Activated naive CD8-positive, alpha-beta T cell treated with anti-CD3 and anti-CD28 coated beads, Interleukin-2, amount 10 ng/mL, durations not matched to agents 7 days and 5 days (primary cell): ENCODE data around the gene NMU. TPM values are rescaled to one million over a fixed set of nuclear protein-coding genes. Genes with fewer than 3 reads are reported as not detected.
"Not testable (repeated sequence)": the region's sequence is repeated elsewhere in the genome, so short reads cannot be mapped to it uniquely, and the experiment has no call there.

ENCODE experiments used
- ATAC-seq: fragments of 150-1000 bp; cut with Tn5 transposase; one replicate; pipeline ENCODE4 v1.10.0; 2021; ENCODE audit warnings: low read depth, moderate library complexity
- POLR2A ChIA-PET: fragments of 350-600 bp; sonication (Branson Sonifier 250); formaldehyde crosslinking; loops from one replicate; lab custom pipeline; 2021; ENCODE audit warnings: antibody characterized with exemption; lab: Charles Lee
- DNase-seq: peaks from one replicate; pipeline ENCODE4 v3.0.0; 2021
- H3K27ac Mint-ChIP-seq: one replicate; pipeline ENCODE4 v1.8.0; 2022; ENCODE audit warnings: mild to moderate bottlenecking, mixed read lengths
- H3K27me3 Mint-ChIP-seq: one replicate; pipeline ENCODE4 v1.8.0; 2022; ENCODE audit warnings: mild to moderate bottlenecking, moderate library complexity, mixed read lengths
- H3K36me3 Mint-ChIP-seq: one replicate; pipeline ENCODE4 v1.8.0; 2021; ENCODE audit warnings: mild to moderate bottlenecking, mixed read lengths
- H3K4me1 Mint-ChIP-seq: one replicate; pipeline ENCODE4 v1.8.0; 2021; ENCODE audit warnings: mixed read lengths
- H3K4me3 Mint-ChIP-seq: one replicate; pipeline ENCODE4 v1.8.0; 2022; ENCODE audit warnings: mild to moderate bottlenecking, moderate library complexity, mixed read lengths
- H3K9me3 Mint-ChIP-seq: one replicate; pipeline ENCODE4 v1.8.0; 2021; ENCODE audit warnings: mixed read lengths
- total RNA-seq, 2 experiments: library from RNA; stranded (reverse); gene quantifications; one replicate each; pipeline ENCODE4 v1.2.3, GENCODE V29; 2021

Gene NMU, protein sequence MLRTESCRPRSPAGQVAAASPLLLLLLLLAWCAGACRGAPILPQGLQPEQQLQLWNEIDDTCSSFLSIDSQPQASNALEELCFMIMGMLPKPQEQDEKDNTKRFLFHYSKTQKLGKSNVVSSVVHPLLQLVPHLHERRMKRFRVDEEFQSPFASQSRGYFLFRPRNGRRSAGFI
- not detected for total RNA-seq

DNA sequence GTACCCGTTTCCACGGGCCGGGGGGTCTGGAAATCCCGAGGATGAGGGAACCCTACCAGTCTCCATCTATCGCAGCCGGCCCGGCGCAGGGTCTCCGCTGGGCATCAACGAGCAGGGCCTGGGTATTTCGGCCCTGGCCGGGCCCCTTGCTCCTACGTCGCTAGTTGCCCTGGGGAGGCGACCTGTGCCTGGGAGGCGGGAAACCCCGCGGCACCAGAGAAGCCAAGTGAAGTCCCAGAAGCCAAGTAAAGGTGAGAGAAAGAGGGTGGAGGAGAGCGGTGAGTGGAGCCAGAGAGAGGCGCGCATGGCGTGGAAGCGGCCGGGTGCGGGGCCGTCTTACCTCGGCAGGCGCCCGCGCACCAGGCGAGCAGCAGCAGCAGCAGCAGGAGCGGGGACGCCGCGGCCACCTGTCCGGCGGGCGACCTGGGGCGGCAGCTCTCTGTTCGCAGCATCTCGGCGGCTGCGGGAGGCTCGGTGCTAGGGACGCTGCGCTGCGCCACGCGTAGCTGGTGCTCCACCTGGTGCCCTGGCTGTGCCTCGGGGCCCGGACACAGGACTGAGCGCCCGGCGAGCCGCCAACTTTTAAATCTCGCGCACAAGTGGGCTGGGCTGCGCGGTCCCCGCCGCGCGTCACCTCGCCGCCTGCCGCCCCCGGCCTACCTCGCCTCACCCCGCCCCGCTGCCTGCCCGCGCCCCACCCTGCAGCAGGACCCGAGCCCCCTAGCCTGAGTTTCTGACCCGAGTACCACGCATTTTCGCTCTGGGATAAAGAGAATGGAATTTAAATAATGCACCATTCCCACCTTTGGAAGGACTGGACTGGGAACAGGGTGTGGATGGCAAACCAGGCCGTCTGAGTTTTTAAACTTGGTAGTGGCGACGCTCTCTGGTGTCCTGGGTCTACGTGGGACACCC lies at the start of gene NMU:
Gene NMU, minus strand, starts transcription at position 558 of the 915 bp plus-strand sequence. Its CDS starts 106 bp downstream, at position 452.
- Mint-ChIP-seq H3K36me3 (no peaks in the 10 kb centered on the region), H3K9me3 (no peaks in the 10 kb centered on the region), H3K27ac (no peak within 1 kb of the TSS), H3K4me1 (peaks cover 12% of the 10 kb centered on the region), H3K27me3 (peaks cover 71% of the 10 kb centered on the region), H3K4me3 (peak within 1 kb of the TSS; percentile 77)
- peak; percentile 89 for ATAC-seq
- peak; percentile 48 for DNase-seq
- POLR2A ChIA-PET: no interaction called here

DNA sequence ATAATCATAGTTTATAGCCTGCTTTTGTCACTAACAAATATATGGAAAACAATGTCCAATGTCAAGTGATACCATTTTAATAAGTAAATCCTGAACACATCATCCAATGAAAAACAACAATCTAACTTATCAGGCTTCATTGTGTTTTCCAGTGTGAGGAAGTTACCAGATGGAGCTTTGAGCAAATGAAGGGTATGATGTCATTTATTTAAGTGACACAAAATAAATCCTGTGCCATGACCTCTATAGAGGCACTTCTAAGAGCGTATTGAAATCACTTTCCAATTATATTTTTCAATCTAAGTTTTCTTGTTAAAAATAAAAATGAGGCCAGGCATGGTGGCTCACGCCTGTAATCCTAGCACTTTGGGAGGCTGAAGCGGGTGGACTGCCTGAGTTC lies 48.2 kb upstream of the NMU start:
- no peaks in the 10 kb centered on the region for H3K4me1 Mint-ChIP-seq
- peaks cover 3% of the 10 kb centered on the region for H3K27me3 Mint-ChIP-seq
- POLR2A ChIA-PET: no interaction called here
- H3K9me3 Mint-ChIP-seq: no peaks in the 10 kb centered on the region
- no peaks in the 10 kb centered on the region for H3K36me3 Mint-ChIP-seq
- ATAC-seq: no peak
- no peak overlapping the region for H3K4me3 Mint-ChIP-seq
- no peak overlapping the region for H3K27ac Mint-ChIP-seq
- no peak for DNase-seq

DNA sequence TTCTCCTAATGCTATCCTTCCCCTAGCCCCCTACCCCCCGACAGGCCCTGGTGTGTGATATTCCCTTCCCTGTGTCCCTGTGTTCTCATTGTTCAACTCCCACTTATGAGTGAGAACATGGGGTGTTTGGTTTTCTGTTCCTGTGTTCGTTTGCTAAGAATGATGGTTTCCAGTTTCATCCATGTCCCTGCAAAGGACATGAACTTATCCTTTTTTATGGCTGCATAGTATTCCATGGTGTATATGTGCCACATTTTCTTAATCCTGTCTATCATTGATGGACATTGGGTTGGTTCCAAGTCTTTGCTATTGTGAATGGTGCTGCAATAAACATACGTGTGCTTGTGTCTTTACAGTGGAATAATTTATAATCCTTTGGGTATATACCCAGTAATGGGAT lies 46.7 kb upstream of the NMU start:
- H3K27me3 Mint-ChIP-seq, H3K4me1 Mint-ChIP-seq, H3K27ac Mint-ChIP-seq, H3K9me3 Mint-ChIP-seq, POLR2A ChIA-PET, H3K4me3 Mint-ChIP-seq, H3K36me3 Mint-ChIP-seq, DNase-seq, ATAC-seq: not testable (repeated sequence)

DNA sequence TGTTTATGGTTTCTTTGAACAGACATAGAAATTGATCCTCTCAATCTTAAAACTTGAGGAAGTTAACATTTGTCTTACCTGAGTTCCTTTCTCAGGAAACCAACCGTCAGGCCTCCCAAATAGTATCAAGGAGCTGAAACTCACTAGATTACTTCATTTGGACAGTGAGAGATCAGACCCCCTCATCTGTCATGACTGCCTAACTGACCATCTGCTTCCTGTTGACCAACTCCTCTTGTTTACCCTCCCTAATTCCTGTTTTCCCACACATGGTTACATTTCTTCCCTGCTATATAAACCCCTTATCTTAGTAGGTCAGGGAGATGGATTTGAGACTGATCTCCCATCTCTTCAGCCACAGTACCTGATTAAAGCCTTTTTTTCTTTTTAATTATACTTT lies 46.2 kb upstream of the NMU start:
- no peak for DNase-seq
- H3K4me3 Mint-ChIP-seq: no peak overlapping the region
- H3K36me3 Mint-ChIP-seq: no peaks in the 10 kb centered on the region
- no peaks in the 10 kb centered on the region for H3K4me1 Mint-ChIP-seq
- ATAC-seq: no peak
- peaks cover under 1% of the 10 kb centered on the region for H3K27me3 Mint-ChIP-seq
- POLR2A ChIA-PET: no interaction called here
- no peaks in the 10 kb centered on the region for H3K9me3 Mint-ChIP-seq
- no peak overlapping the region for H3K27ac Mint-ChIP-seq

DNA sequence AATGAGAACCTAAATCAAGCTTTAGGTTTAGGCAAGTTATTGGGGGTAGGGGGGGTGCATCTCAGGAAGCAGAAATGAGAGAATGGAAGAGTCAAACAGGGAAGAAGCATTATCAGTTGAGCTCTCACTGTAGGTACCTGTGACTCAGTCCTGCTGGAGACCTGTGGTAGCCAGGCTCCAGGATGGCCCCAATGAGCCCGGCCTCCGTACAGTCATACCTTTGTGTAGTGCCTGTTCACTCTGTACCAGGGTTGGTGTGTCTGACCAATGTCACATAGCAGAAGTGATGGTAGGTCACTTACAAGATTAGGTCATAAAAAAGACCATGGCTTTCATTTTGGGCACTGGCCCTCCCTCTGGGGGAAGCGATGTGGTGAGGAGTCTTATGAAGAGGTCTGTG lies 45.3 kb upstream of the NMU start:
- Mint-ChIP-seq H3K4me3 (no peak overlapping the region), H3K4me1 (no peaks in the 10 kb centered on the region), H3K27ac (no peak overlapping the region), H3K9me3 (no peaks in the 10 kb centered on the region), H3K27me3 (peaks cover 2% of the 10 kb centered on the region), H3K36me3 (no peaks in the 10 kb centered on the region)
- ATAC-seq: no peak
- no peak for DNase-seq
- POLR2A ChIA-PET: no interaction called here

DNA sequence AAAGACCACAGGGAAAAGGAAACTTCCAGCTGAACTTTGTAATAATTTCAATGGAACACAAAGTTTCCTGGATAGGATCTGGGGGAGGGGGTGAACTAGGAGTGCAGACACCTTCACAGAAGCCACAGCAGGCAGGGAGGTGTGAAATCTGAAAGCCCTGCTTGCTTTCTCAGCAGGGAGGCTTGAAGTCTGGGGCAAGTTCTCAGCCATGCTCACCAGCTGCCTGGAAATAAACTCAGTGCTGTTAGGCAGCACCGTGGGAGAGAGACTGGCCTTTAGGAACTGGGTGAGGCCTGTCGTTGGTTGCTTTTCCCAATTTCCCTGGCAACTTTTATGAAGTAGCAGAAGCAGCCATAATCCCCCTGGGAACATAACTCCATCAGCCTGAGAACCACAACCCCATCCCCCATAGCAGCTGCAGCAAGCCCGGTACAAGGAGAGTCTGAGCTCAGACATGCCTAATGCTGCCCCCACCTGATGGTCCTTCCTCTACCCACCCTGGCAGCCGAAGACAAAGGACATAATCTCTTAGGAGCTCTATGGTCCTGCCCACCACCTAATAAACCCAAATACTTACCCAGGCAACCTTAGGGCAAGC lies 39.2 kb upstream of the NMU start:
- DNase-seq: no peak
- Mint-ChIP-seq H3K4me3 (no peak overlapping the region), H3K27ac (no peak overlapping the region), H3K9me3 (no peaks in the 10 kb centered on the region), H3K4me1 (no peaks in the 10 kb centered on the region), H3K36me3 (no peaks in the 10 kb centered on the region), H3K27me3 (peaks cover 6% of the 10 kb centered on the region)
- ATAC-seq: no peak
- POLR2A ChIA-PET: no interaction called here

DNA sequence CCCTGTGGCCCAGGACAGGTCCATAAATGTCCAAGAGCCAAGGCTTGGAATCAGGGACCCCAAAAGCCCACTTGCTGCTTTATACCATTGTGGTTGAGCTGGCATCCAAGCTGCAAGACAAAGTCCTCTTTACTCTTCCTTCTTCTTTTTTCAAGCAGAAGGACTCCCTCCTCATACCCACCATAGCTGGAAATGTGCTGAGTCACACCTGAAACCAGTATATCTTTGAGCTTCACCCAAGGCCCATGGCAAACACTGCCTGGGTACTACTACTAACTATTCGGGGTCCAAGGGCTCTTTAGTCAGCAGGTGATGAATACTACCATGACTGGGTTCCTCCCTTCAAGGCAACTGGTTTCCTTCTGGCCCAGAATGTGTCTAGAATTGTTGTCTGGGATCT lies 37.3 kb upstream of the NMU start:
- Mint-ChIP-seq H3K4me3 (no peak overlapping the region), H3K36me3 (no peaks in the 10 kb centered on the region), H3K27me3 (peaks cover 6% of the 10 kb centered on the region), H3K27ac (no peak overlapping the region), H3K9me3 (no peaks in the 10 kb centered on the region), H3K4me1 (no peaks in the 10 kb centered on the region)
- ATAC-seq (no peak), DNase-seq (no peak)
- POLR2A ChIA-PET: no interaction called here

DNA sequence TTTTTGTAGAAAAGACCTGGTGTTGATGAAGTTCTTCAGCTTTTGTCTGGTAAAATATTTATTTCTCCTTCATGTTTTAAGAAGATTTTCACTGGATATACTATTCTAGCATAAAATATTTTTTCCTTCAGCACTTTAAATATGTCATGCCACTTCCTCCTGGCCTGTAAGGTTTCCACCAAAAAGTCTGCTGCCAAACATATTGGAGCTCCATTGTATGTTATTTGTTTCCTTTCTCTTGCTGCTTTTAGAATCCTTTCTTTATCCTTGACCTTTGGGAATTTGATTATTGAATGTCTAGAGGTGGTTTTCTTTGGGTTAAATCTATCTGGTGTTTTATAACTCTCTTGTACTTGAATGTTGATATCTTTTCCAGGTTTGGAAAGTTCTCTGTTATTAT lies 35.6 kb upstream of the NMU start:
- no peaks in the 10 kb centered on the region for H3K9me3 Mint-ChIP-seq
- ATAC-seq (no peak), DNase-seq (no peak)
- no peak overlapping the region for H3K4me3 Mint-ChIP-seq
- H3K27me3 Mint-ChIP-seq: peaks cover 11% of the 10 kb centered on the region
- POLR2A ChIA-PET: no interaction called here
- no peaks in the 10 kb centered on the region for H3K4me1 Mint-ChIP-seq
- H3K36me3 Mint-ChIP-seq: no peaks in the 10 kb centered on the region
- H3K27ac Mint-ChIP-seq: no peak overlapping the region

DNA sequence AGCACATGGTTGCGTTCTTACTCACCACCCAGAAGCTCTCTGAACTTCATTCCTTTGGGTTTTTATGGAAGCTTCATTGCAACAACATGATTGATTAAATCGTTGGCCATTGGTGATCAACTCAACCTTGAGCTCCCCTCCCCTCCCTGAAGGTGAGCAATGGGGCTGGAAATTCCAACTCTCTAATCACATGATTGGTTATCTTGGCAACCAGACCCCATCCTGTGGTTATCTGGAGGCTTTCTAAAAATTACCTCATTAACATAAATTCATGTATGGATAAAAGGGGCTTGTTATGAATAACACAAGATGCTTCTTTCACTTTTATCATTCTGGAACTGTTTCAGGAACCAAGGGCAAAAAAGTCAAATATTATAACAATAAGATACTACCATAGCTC lies 34.6 kb upstream of the NMU start:
- no peaks in the 10 kb centered on the region for H3K4me1 Mint-ChIP-seq
- POLR2A ChIA-PET: interaction anchor here (0.7 kb wide), 1 partner anchor 308 kb away, joined by 3 read pairs; no protein-coding TSS in a partner anchor
- H3K27ac Mint-ChIP-seq: no peak overlapping the region
- H3K36me3 Mint-ChIP-seq: no peaks in the 10 kb centered on the region
- DNase-seq (no peak), ATAC-seq (no peak)
- H3K4me3 Mint-ChIP-seq: no peak overlapping the region
- H3K9me3 Mint-ChIP-seq: no peaks in the 10 kb centered on the region
- peaks cover 11% of the 10 kb centered on the region for H3K27me3 Mint-ChIP-seq

DNA sequence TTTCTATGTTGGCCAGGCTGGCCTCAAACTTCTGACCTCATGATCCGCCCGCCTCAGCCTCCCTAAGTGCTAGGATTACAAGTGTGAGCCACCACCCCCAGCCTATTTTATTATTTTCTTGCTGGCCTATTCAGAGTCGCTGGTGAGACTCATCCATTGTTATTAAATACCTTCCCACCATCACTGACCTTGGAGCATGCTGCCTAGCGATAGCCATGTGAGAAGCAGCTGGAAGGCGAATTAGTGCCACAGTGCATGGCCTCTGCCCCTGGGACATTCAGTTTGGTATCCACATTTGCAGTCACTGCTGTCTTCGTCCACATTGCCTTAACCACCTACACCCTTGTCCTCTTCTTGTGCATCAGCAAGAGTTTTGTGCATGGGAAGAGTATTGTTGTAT lies 32.4 kb upstream of the NMU start:
- DNase-seq: no peak
- H3K9me3 Mint-ChIP-seq: no peaks in the 10 kb centered on the region
- no peaks in the 10 kb centered on the region for H3K36me3 Mint-ChIP-seq
- no peaks in the 10 kb centered on the region for H3K4me1 Mint-ChIP-seq
- no peak overlapping the region for H3K4me3 Mint-ChIP-seq
- ATAC-seq: no peak
- H3K27ac Mint-ChIP-seq: no peak overlapping the region
- H3K27me3 Mint-ChIP-seq: peaks cover 10% of the 10 kb centered on the region
- POLR2A ChIA-PET: no interaction called here

DNA sequence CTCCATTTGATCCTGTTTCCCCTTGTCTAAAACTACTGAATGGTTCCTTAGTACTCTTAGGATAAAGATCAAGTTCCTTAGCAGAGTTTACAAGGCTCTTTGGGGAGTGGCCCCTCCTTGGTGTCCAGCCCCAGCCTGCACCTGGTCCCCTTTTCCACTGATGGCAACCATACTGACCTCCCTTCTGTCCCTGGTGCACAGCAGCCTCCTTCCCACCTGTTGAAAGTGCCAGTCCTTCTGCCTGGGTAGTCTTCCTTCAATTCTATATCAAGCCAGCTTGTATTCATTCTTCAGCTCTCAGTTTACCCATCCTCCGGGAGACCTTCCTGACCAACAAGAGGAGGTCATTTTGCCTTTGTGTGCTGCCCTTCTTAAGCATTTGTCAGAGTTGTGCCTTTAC lies 30.4 kb upstream of the NMU start:
- ATAC-seq (no peak), DNase-seq (no peak)
- Mint-ChIP-seq H3K4me1 (no peaks in the 10 kb centered on the region), H3K27ac (no peak overlapping the region), H3K4me3 (no peak overlapping the region), H3K36me3 (no peaks in the 10 kb centered on the region), H3K9me3 (no peaks in the 10 kb centered on the region), H3K27me3 (peaks cover 11% of the 10 kb centered on the region)
- POLR2A ChIA-PET: no interaction called here

DNA sequence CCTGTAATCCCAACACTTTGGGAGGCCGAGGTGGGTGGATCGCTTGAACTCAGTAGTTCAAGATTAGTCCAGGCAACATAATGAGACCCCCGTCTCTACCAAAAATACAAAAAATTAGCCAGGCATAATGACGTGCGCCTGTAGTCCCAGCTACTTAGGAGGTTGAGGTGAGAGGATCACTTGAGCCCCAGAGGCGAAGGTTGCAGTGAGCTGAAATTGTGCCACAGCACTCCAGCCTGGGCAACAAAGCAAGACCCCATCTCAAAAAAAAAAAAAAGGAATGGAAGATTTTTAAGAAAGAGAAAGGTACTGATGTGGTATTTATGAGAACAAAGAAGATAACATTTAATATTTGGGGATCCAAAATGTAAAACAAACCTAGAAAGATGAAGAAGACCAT lies 27.0 kb upstream of the NMU start:
- Mint-ChIP-seq H3K4me1 (no peaks in the 10 kb centered on the region), H3K36me3 (peaks cover 2% of the 10 kb centered on the region), H3K27ac (no peak overlapping the region), H3K27me3 (peaks cover 11% of the 10 kb centered on the region), H3K9me3 (peaks cover 2% of the 10 kb centered on the region), H3K4me3 (no peak overlapping the region)
- POLR2A ChIA-PET: no interaction called here
- no peak for ATAC-seq
- no peak for DNase-seq

DNA sequence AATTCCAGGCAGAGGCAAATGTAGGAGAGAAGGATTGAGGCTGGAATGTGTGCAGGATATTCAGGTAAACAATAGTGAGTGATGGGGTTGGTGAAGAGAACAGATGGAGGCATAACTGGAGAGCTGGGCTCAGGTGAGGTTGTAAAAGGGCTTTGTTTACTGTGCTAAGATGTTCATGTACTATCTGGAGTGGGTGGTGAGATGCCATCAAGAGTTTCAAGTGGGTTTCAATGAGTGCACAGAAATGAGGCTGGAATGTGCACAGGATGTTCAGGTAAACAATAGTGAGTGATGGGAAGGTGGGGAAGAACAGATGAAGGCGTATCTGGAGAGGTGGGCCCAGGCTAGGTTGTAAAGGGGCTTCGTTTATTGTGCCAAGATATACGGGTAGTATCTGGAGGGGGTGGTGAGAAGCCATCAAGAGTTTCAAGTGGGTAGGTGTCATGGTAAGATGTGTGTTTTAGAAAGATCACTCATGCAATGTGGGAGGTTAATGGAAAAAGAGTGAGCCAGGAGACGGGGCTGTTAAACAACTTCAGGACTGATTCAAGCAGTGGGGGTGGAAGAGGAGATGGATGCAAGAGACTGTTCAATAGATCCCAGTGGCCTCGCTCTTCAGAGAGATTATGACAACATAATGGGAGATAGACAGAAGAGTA lies 25.4 kb upstream of the NMU start:
- no peak for DNase-seq
- H3K27ac Mint-ChIP-seq: no peak overlapping the region
- ATAC-seq: no peak
- POLR2A ChIA-PET: no interaction called here
- no peaks in the 10 kb centered on the region for H3K4me1 Mint-ChIP-seq
- peaks cover 4% of the 10 kb centered on the region for H3K27me3 Mint-ChIP-seq
- H3K4me3 Mint-ChIP-seq: no peak overlapping the region
- peaks cover 2% of the 10 kb centered on the region for H3K36me3 Mint-ChIP-seq
- peaks cover 2% of the 10 kb centered on the region for H3K9me3 Mint-ChIP-seq
